ENCODE data around the gene SELENOO. TPM values are rescaled to one million over a fixed set of nuclear protein-coding genes. Genes with fewer than 3 reads are reported as not detected.

SELENOO gene
- polyA plus RNA-seq, 1 of the 3 experiments (the other 2 are of a cell fraction), result 26.7 TPM

DNA sequence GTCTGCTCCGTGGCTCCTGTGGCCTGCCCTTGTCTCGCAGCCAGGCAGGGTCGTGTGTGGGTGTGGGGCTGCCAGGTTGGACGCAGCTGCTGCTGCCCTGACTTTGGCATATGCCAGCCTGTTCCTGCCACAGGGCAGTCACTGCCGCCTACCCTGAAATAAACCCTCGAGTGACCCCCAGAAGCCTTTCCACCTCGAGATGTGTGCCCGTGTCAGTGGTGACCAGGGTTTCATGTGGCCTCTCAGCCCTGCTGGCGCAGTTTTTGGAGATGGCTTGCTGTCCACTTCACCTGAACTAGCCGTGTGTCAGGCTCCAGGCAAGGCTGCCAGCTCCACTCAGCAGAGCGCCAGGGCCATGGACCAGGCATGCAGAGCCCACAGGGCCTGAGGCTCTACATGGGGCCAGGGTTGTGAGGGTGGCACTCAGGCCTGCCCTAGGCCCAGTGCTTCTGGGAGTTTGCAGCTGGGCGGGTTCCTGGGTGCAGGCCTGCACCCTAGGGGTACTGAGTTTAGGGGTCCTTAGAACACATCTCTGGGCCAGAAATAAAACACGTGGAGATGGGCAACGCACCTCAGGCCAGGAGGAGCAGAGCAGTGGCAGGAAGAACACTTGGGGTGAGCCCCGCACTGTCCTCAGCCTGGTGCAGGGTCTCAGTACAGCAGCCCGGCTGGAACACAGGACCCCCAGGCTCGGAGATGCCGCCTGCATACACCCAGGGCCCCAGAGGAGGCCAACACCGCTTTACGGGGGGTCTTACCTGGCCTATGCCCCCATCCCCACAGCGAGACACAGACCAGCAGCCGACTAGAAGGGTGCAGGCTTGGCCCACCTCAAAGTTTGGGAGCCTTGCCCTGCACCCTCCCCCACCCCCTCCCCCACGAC, 39.1 kb upstream of the SELENOO start (continued):
- TF ChIP-seq CHD2 (IDR thresholded peaks at IDR 0.05; ENCODE audit: low read length, partially characterized antibody) (no peak), SMC3 (IDR thresholded peaks at IDR 0.05; ENCODE audit: low read depth, low read length) (no peak), GATA2 (CRISPR knock-in tag; IDR thresholded peaks at IDR 0.05) (no peak)
- TF ChIP-seq, protein P1, sequence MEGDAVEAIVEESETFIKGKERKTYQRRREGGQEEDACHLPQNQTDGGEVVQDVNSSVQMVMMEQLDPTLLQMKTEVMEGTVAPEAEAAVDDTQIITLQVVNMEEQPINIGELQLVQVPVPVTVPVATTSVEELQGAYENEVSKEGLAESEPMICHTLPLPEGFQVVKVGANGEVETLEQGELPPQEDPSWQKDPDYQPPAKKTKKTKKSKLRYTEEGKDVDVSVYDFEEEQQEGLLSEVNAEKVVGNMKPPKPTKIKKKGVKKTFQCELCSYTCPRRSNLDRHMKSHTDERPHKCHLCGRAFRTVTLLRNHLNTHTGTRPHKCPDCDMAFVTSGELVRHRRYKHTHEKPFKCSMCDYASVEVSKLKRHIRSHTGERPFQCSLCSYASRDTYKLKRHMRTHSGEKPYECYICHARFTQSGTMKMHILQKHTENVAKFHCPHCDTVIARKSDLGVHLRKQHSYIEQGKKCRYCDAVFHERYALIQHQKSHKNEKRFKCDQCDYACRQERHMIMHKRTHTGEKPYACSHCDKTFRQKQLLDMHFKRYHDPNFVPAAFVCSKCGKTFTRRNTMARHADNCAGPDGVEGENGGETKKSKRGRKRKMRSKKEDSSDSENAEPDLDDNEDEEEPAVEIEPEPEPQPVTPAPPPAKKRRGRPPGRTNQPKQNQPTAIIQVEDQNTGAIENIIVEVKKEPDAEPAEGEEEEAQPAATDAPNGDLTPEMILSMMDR (IDR thresholded peaks at IDR 0.05), result no peak

- no peaks in the 10 kb centered on the region for H3K9me3 ChIP-seq
- TF ChIP-seq SIN3A (IDR thresholded peaks at IDR 0.05; ENCODE audit: borderline replicate concordance, low read depth, low read length) (no peak), ZBTB33 (IDR thresholded peaks at IDR 0.05; ENCODE audit: borderline replicate concordance, low read depth) (no peak), EZH2phosphoT487 (IDR thresholded peaks at IDR 0.05; ENCODE audit: borderline replicate concordance, low read depth) (no peak), RXRA (IDR thresholded peaks at IDR 0.05; ENCODE audit: borderline replicate concordance, low read depth) (no peak), RFX5 (IDR thresholded peaks at IDR 0.05; ENCODE audit: low read length) (no peak)
- no peaks in the 10 kb centered on the region for H3K4me1 ChIP-seq (ENCODE audit: control insufficient read depth in 1 of 2, insufficient read depth in 2 of 2, low read depth in 1 of 2, low read length in 1 of 2)
- H3K79me2 ChIP-seq (ENCODE audit: insufficient read depth), result no peaks in the 10 kb centered on the region
- no peak overlapping the region for H3K4me2 ChIP-seq
- peaks cover 0 to 8% of the 10 kb centered on the region in 2 experiments for H3K36me3 ChIP-seq (replicated peaks in 1 of 2; ENCODE audit: control insufficient read depth in 1 of 2, insufficient read depth in 2 of 2, low read length in 1 of 2)
- H3K4me3 ChIP-seq (ENCODE audit: low read depth in 2 of 2, low read length in 1 of 2), result no peak overlapping the region
- no peaks in the 10 kb centered on the region for H3F3A ChIP-seq (replicated peaks; ENCODE audit: insufficient read depth)
- ChIA-PET POLR2A (no interaction called here), CTCF (no interaction called here)
- 70% methylated on average over 4 of the region's 10 CpGs for WGBS (ENCODE audit: low lambda C conversion rate)
- no peak for DNase-seq
- H3K27me3 ChIP-seq (ENCODE audit: insufficient read depth), result no peaks in the 10 kb centered on the region
- H3K27ac ChIP-seq (ENCODE audit: low read depth in 2 of 2, low read length in 1 of 2), result no peak overlapping the region
- no peak overlapping the region for H3K9ac ChIP-seq
- H4K20me1 ChIP-seq (ENCODE audit: insufficient read depth), result no peaks in the 10 kb centered on the region
- H2AFZ ChIP-seq (ENCODE audit: low read depth), result no peak overlapping the region
- H3K9me2 ChIP-seq, result no peaks in the 10 kb centered on the region
Measured at GRCh38 chr22:50162391-50162956, 38.3 kb upstream of the SELENOO start.
